ENCODE measurements around the gene ZNF385D. TPM values are rescaled to one million over a fixed set of nuclear protein-coding genes. Genes with fewer than 3 reads are reported as not detected.

The ZNF385D gene
- total RNA-seq, 1 donor from 2014 or later, result 2.9 TPM

GRCh38 chr3:21668012-21668411, 83.0 kb downstream of the ZNF385D start:
- DNase-seq (no peak), ATAC-seq (no peak)
- Histone ChIP-seq H3K9me3 (no peaks in the 10 kb centered on the region), H3K36me3 (no peaks in the 10 kb centered on the region), H3K4me3 (no peak overlapping the region), H3K4me1 (no peaks in the 10 kb centered on the region), H3K27ac (no peak overlapping the region), H3K27me3 (ENCODE audit: low read depth) (no peaks in the 10 kb centered on the region)
- intact Hi-C loops (cut with DNase I), result no loop called here
- TF ChIP-seq, protein P1, sequence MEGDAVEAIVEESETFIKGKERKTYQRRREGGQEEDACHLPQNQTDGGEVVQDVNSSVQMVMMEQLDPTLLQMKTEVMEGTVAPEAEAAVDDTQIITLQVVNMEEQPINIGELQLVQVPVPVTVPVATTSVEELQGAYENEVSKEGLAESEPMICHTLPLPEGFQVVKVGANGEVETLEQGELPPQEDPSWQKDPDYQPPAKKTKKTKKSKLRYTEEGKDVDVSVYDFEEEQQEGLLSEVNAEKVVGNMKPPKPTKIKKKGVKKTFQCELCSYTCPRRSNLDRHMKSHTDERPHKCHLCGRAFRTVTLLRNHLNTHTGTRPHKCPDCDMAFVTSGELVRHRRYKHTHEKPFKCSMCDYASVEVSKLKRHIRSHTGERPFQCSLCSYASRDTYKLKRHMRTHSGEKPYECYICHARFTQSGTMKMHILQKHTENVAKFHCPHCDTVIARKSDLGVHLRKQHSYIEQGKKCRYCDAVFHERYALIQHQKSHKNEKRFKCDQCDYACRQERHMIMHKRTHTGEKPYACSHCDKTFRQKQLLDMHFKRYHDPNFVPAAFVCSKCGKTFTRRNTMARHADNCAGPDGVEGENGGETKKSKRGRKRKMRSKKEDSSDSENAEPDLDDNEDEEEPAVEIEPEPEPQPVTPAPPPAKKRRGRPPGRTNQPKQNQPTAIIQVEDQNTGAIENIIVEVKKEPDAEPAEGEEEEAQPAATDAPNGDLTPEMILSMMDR (IDR thresholded peaks at IDR 0.05), result no peak

GRCh38 chr3:21665444-21666100, 85.4 kb downstream of the ZNF385D start:
- Histone ChIP-seq H3K4me3 (no peak overlapping the region), H3K4me1 (no peaks in the 10 kb centered on the region), H3K27me3 (ENCODE audit: low read depth) (no peaks in the 10 kb centered on the region), H3K9me3 (no peaks in the 10 kb centered on the region), H3K36me3 (no peaks in the 10 kb centered on the region), H3K27ac (no peak overlapping the region)
- DNase-seq (no peak), ATAC-seq (no peak)
- TF ChIP-seq, protein P1 (IDR thresholded peaks at IDR 0.05), result no peak
- intact Hi-C loops (cut with DNase I), result no loop called here

DNA sequence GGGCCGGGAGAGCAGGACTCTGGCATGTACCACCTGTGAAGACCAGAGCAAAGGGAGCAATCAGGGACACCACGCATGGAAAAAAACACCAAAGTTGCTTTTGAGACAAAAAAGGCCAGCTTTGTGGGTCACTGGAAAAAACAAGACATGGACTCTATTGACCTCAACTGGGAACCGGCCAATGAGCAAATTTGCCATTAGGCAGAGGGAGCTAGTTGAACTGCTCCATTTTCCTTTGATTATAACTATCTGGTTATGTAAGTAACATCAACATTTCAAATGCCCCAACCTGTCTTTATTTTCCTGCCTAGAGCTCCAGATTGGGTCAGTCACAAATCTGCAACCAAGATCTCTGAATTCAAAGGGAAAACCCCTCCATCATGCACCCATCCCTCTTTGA, 86.0 kb downstream of the ZNF385D start:
- intact Hi-C loops (cut with DNase I), result no loop called here
- no peaks in the 10 kb centered on the region for H3K4me1 ChIP-seq
- H3K36me3 ChIP-seq, result no peaks in the 10 kb centered on the region
- H3K27ac ChIP-seq, result no peak overlapping the region
- no peak for ATAC-seq
- no peak overlapping the region for H3K4me3 ChIP-seq
- TF ChIP-seq, protein P1 (IDR thresholded peaks at IDR 0.05), result no peak
- no peaks in the 10 kb centered on the region for H3K27me3 ChIP-seq (ENCODE audit: low read depth)
- H3K9me3 ChIP-seq, result no peaks in the 10 kb centered on the region
- DNase-seq, result no peak

DNA sequence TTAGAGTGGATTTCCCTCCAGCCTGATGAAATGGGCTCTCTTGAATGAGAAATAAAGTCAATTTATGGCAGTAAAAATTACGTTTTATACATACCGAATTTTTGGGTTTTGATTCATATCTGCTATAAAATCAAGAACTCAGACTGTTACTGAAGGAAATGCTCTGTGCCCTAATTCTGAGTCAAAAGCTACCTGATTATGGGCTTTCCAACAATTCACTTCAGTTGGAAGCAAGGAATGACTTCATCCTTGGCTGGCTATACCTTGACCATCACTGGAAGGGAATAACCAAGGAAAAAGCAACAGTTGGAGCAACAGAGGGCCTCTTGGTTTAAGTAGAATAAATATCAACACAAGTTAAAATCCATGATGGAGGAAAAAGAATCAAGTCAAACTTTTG, 88.6 kb downstream of the ZNF385D start:
- DNase-seq (no peak), ATAC-seq (no peak)
- no peaks in the 10 kb centered on the region for H3K4me1 ChIP-seq
- intact Hi-C loops (cut with DNase I), result no loop called here
- TF ChIP-seq, protein P1 (IDR thresholded peaks at IDR 0.05), result no peak
- no peak overlapping the region for H3K4me3 ChIP-seq
- H3K27me3 ChIP-seq (ENCODE audit: low read depth), result no peaks in the 10 kb centered on the region
- H3K27ac ChIP-seq, result no peak overlapping the region
- H3K36me3 ChIP-seq, result no peaks in the 10 kb centered on the region
- H3K9me3 ChIP-seq, result no peaks in the 10 kb centered on the region

GRCh38 chr3:21654662-21655061, 96.3 kb downstream of the ZNF385D start:
- DNase-seq (no peak), ATAC-seq (no peak)
- Histone ChIP-seq H3K4me1 (no peaks in the 10 kb centered on the region), H3K27me3 (ENCODE audit: low read depth) (no peaks in the 10 kb centered on the region), H3K27ac (no peak overlapping the region), H3K4me3 (no peak overlapping the region), H3K9me3 (no peaks in the 10 kb centered on the region), H3K36me3 (no peaks in the 10 kb centered on the region)
- TF ChIP-seq, protein P1 (IDR thresholded peaks at IDR 0.05), result no peak
- intact Hi-C loops (cut with DNase I), result no loop called here
